Measurements from ENCODE around the gene TMEM8B.

DNA sequence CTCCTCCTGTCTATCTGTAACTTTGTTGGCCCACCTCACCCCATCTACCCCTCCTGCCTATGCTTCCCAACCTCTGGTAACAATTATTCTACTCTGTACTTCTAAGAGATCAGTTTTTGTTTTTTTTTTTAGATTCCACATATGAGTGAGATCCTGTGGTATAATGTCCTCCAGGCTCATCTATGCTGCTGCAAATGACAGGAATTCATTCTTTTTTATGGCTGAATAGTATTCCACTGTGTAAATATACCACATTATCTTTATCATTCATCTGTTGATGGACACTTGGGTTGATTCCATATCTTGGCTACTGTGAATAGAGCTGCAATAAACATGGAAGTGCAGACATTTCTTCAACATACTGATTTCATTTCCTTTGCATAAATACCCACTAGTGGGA, 45.6 kb upstream of the TMEM8B start:
- TF ChIP-seq, protein P1, sequence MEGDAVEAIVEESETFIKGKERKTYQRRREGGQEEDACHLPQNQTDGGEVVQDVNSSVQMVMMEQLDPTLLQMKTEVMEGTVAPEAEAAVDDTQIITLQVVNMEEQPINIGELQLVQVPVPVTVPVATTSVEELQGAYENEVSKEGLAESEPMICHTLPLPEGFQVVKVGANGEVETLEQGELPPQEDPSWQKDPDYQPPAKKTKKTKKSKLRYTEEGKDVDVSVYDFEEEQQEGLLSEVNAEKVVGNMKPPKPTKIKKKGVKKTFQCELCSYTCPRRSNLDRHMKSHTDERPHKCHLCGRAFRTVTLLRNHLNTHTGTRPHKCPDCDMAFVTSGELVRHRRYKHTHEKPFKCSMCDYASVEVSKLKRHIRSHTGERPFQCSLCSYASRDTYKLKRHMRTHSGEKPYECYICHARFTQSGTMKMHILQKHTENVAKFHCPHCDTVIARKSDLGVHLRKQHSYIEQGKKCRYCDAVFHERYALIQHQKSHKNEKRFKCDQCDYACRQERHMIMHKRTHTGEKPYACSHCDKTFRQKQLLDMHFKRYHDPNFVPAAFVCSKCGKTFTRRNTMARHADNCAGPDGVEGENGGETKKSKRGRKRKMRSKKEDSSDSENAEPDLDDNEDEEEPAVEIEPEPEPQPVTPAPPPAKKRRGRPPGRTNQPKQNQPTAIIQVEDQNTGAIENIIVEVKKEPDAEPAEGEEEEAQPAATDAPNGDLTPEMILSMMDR (IDR thresholded peaks at IDR 0.05; ENCODE audit: poor library complexity, severe bottlenecking): no peak
- TF ChIP-seq, protein P2, sequence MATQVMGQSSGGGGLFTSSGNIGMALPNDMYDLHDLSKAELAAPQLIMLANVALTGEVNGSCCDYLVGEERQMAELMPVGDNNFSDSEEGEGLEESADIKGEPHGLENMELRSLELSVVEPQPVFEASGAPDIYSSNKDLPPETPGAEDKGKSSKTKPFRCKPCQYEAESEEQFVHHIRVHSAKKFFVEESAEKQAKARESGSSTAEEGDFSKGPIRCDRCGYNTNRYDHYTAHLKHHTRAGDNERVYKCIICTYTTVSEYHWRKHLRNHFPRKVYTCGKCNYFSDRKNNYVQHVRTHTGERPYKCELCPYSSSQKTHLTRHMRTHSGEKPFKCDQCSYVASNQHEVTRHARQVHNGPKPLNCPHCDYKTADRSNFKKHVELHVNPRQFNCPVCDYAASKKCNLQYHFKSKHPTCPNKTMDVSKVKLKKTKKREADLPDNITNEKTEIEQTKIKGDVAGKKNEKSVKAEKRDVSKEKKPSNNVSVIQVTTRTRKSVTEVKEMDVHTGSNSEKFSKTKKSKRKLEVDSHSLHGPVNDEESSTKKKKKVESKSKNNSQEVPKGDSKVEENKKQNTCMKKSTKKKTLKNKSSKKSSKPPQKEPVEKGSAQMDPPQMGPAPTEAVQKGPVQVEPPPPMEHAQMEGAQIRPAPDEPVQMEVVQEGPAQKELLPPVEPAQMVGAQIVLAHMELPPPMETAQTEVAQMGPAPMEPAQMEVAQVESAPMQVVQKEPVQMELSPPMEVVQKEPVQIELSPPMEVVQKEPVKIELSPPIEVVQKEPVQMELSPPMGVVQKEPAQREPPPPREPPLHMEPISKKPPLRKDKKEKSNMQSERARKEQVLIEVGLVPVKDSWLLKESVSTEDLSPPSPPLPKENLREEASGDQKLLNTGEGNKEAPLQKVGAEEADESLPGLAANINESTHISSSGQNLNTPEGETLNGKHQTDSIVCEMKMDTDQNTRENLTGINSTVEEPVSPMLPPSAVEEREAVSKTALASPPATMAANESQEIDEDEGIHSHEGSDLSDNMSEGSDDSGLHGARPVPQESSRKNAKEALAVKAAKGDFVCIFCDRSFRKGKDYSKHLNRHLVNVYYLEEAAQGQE (IDR thresholded peaks at IDR 0.05; ENCODE audit: borderline replicate concordance): no peak
- no peak for TF ChIP-seq TAF1 (IDR thresholded peaks at IDR 0.05; ENCODE audit: low read depth)
